Colonic mucosa (tissue), 4 donors: ENCODE data around the gene ARHGAP32. TPM values are rescaled to one million over a fixed set of nuclear protein-coding genes. Genes with fewer than 3 reads are reported as not detected.

Source experiments
- DNase-seq: peaks from one replicate; pipeline ENCODE4 v3.0.0-alpha.2; 2020
- H3K27ac ChIP-seq: fragments of 200-600 bp; one replicate; pipeline ENCODE4 v1.8.0; 2021
- H3K27me3 ChIP-seq: fragments of 200-600 bp; one replicate; pipeline ENCODE4 v1.8.0; 2021
- H3K36me3 ChIP-seq: fragments of 200-600 bp; one replicate; pipeline ENCODE4 v1.8.0; 2021
- H3K4me1 ChIP-seq: fragments of 200-600 bp; one replicate; pipeline ENCODE4 v1.8.0; 2021; ENCODE audit warnings: mild to moderate bottlenecking
- H3K4me3 ChIP-seq: fragments of 200-600 bp; one replicate; pipeline ENCODE4 v1.8.0; 2021
- H3K9ac ChIP-seq, 2 donors: one replicate each; pipeline ENCODE4 v1.7.0; 2013; ENCODE audit warnings: control low read depth in 2 of 2, low read depth in 2 of 2, low read length in 2 of 2
- H3K9me3 ChIP-seq: fragments of 200-600 bp; one replicate; pipeline ENCODE4 v1.8.0; 2021
- intact Hi-C: fragments of 100-400 bp; cut with DNase I; formaldehyde crosslinking; loops from one replicate; pipeline ENCODE4 v1.14.1; 2022
- total RNA-seq, 2 donors: library from RNA; stranded (reverse); fragmentation: NEBNext Ultra II Directional in 1 of 2; extraction: Animal tissue kit (Norgen Biotek cat#: 25700) in 1 of 2; gene quantifications; one replicate each; pipeline ENCODE4 v1.2.1, GENCODE V29; 2021
- TF ChIP-seq, protein P1 (sequence below): fragments of 200-600 bp; IDR thresholded peaks from one replicate; pipeline ENCODE4 v1.8.0; 2022; ENCODE audit warnings: antibody characterized with exemption, mild to moderate bottlenecking
- donor health status: healthy.
- donor health status: DM: no; HTN: no; CAD: no.
- donor health status: DM: no; HTN: no; CAD: no.

The ARHGAP32 gene
- total RNA-seq, 2 donors from 2014 or later, result 52.6 to 65.7 TPM

DNA sequence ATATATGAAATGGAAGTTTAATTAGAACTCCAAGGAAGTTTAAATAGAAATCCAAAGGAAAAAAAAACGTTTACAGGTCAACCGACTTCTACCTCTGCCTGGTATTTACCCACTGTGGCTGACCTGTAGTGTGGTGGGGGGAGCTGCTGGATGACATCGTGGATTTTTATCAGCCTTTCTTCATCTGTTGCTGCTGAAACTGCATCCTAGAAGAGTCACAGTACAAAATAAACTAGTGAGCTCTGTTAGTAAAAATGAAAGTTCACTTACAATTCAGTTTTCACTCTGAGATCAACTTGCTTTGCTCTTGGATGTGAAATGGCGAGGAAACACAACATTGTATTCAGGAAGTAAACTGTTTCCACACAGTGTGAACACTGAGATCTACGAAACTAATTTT is 206.2 kb downstream of the ARHGAP32 start:
- TF ChIP-seq, protein P1, sequence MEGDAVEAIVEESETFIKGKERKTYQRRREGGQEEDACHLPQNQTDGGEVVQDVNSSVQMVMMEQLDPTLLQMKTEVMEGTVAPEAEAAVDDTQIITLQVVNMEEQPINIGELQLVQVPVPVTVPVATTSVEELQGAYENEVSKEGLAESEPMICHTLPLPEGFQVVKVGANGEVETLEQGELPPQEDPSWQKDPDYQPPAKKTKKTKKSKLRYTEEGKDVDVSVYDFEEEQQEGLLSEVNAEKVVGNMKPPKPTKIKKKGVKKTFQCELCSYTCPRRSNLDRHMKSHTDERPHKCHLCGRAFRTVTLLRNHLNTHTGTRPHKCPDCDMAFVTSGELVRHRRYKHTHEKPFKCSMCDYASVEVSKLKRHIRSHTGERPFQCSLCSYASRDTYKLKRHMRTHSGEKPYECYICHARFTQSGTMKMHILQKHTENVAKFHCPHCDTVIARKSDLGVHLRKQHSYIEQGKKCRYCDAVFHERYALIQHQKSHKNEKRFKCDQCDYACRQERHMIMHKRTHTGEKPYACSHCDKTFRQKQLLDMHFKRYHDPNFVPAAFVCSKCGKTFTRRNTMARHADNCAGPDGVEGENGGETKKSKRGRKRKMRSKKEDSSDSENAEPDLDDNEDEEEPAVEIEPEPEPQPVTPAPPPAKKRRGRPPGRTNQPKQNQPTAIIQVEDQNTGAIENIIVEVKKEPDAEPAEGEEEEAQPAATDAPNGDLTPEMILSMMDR, result no peak

GRCh38 chr11:128983023-128983422 is 209.1 kb downstream of the ARHGAP32 start:
- intact Hi-C loops, result no loop called here
- no peaks in the 10 kb centered on the region for H3K9me3 ChIP-seq
- H3K4me1 ChIP-seq, result no peaks in the 10 kb centered on the region
- H3K27ac ChIP-seq, result no peak overlapping the region
- peaks cover 4% of the 10 kb centered on the region for H3K36me3 ChIP-seq
- no peak overlapping the region for H3K4me3 ChIP-seq
- no peak overlapping the region for H3K9ac ChIP-seq
- H3K27me3 ChIP-seq, result no peaks in the 10 kb centered on the region
- TF ChIP-seq, protein P1, result no peak
- no peak for DNase-seq

More for the DNA sequence above, 206.2 kb downstream of the ARHGAP32 start:
- DNase-seq, result no peak
- H3K27ac ChIP-seq, result no peak overlapping the region
- no peaks in the 10 kb centered on the region for H3K36me3 ChIP-seq
- intact Hi-C loops, result no loop called here
- H3K4me3 ChIP-seq, result no peak overlapping the region
- H3K4me1 ChIP-seq, result no peaks in the 10 kb centered on the region
- H3K9me3 ChIP-seq, result no peaks in the 10 kb centered on the region
- no peaks in the 10 kb centered on the region for H3K27me3 ChIP-seq
- no peak overlapping the region for H3K9ac ChIP-seq

- intact Hi-C loops, result no loop called here
- DNase-seq, result no peak
- Histone ChIP-seq H3K27me3 (no peaks in the 10 kb centered on the region), H3K9me3 (no peaks in the 10 kb centered on the region), H3K9ac (no peak overlapping the region), H3K4me3 (no peak overlapping the region), H3K27ac (no peak overlapping the region), H3K4me1 (no peaks in the 10 kb centered on the region), H3K36me3 (peaks cover 4% of the 10 kb centered on the region)
- TF ChIP-seq, protein P1, result no peak
These were observed 210.9 kb downstream of the ARHGAP32 start for GRCh38 chr11:128981254-128981653.

DNA sequence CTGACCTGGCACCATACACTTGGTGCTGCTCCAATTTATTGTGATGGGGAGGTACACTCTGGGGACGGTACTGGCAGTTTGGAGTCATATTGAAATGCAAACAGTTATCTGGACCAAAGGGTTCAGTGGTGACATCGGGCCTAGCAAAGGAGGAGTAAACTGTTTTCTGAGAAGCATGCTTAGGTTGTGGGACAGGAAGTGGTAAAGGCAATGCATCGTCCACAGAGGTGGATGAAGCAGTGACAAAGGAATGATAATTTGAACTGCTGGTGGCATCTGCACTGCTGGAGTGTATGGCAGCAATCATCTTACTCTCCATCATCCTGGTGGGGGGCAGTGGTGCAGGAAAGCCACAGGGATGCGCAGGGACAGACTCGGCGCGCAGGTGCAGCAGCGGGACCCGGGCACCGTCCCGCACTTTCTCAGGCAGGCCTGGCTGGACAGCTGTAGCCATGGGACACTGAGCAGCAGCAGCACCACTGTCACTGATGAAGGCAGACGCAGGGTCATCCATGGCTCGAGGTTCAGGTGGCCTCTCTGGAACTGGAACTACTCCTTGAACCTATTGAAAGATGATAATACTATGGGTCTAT is 221.4 kb downstream of the ARHGAP32 start:
- TF ChIP-seq, protein P1, result no peak
- Histone ChIP-seq H3K9ac (no peak overlapping the region), H3K4me3 (no peak overlapping the region), H3K4me1 (no peaks in the 10 kb centered on the region), H3K27me3 (no peaks in the 10 kb centered on the region), H3K36me3 (peaks cover 11% of the 10 kb centered on the region), H3K9me3 (no peaks in the 10 kb centered on the region), H3K27ac (no peak overlapping the region)
- DNase-seq, result no peak
- intact Hi-C loops, result no loop called here

DNA sequence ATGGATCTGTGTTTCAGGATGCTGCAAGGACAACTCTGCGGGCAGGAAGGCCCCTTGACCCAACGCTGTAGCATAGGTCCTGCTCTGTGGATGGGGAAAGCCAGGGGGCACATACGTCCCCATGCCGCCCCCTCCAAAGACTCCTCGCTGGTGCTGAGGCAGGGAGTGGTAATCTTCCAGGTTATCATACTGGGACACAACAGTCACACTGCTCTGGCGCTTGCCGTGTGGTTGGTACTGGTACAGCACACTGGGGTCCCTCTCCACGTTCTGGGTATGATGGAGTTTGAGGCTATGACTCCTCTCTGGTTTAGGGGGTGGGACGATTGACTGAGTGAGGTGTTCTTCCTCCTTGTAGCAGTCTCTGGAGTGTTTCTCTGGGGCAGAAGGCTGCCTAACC is 223.2 kb downstream of the ARHGAP32 start:
- Histone ChIP-seq H3K36me3 (peaks cover 11% of the 10 kb centered on the region), H3K27me3 (no peaks in the 10 kb centered on the region), H3K4me3 (no peak overlapping the region), H3K9me3 (no peaks in the 10 kb centered on the region), H3K27ac (no peak overlapping the region), H3K9ac (no peak overlapping the region), H3K4me1 (no peaks in the 10 kb centered on the region)
- TF ChIP-seq, protein P1, result no peak
- no peak for DNase-seq
- intact Hi-C loops, result no loop called here
